KOPT-K1 (cell line): ENCODE data around the gene AUTS2.

ENCODE experiments used
- H3K27ac ChIP-seq: fragments of 200-600 bp; sonication (generic); 2 replicates; pipeline ENCODE4 v1.5.1; 2016; ENCODE audit warnings: antibody characterized with exemption, mild to moderate bottlenecking, low read depth, low read length; ENCODE audit not compliant: poor library complexity, severe bottlenecking
- H3K36me3 ChIP-seq: fragments of 200-600 bp; sonication (generic); 2 replicates; pipeline ENCODE4 v1.5.1; 2017; ENCODE audit warnings: antibody characterized with exemption, mild to moderate bottlenecking, low read length, moderate library complexity; ENCODE audit not compliant: insufficient read depth
- H3K9me3 ChIP-seq: fragments of 200-600 bp; sonication (generic); 2 replicates; pipeline ENCODE4 v1.5.1; 2017; ENCODE audit warnings: antibody characterized with exemption, low read length, mild to moderate bottlenecking; ENCODE audit not compliant: insufficient read depth, poor library complexity, severe bottlenecking

AUTS2 gene

DNA sequence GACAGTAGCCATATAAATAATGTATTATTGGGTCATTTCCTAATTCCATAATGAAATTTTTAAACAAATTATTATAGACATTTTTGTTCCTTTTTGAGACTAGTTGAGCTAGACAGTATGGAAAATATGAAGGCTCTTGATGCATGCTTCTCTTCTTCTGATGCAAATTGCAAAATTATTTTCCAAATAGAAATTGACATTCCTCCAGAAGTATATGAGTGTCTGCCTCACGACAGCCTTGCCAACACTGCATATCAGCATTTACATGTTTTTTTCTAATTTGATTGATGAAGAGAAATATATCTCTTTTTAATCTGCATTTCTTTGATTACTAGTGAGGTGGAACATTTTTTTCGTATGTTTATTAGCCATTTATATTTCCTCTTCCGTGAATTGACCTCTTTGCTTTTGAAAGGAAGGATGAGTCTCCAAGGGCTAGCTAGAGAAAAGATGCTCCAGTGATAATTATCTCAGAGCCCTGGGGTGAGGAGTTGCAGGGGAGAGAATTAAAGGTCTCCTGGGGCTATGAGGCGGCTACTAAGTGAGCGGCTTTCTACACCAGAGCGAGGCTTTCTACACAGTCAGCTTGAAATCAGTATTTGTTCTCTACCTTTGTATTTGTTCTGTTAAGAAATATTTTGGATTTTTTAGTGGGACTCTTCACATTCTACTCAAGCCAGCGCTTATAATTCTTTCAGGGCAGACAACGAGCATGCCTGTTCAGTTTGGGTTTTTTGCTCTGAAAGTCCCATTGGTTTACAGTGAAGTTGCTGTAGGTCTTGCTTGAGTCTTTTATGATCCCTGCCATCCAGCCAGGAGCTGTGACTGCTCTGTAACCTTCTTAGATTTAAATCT lies 821.5 kb downstream of the AUTS2 start:
- H3K9me3 ChIP-seq: no peaks in the 10 kb centered on the region
- H3K36me3 ChIP-seq: no peaks in the 10 kb centered on the region
- H3K27ac ChIP-seq: no peak overlapping the region

DNA sequence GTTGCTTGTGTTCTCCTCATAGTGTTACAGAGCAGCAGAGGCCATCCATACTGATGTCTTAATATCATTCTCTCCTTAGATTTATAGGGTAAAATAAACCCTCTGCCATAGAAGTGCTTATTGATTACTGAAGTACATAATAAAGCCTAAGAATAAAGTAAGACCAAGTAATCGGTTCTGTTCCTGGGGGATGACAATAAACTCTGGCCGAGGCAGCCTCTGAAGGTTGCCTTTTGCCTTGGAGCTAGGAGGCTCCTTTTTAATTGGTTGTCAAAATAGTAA lies 822.0 kb downstream of the AUTS2 start:
- Histone ChIP-seq H3K27ac (no peak overlapping the region), H3K9me3 (no peaks in the 10 kb centered on the region), H3K36me3 (no peaks in the 10 kb centered on the region)

DNA sequence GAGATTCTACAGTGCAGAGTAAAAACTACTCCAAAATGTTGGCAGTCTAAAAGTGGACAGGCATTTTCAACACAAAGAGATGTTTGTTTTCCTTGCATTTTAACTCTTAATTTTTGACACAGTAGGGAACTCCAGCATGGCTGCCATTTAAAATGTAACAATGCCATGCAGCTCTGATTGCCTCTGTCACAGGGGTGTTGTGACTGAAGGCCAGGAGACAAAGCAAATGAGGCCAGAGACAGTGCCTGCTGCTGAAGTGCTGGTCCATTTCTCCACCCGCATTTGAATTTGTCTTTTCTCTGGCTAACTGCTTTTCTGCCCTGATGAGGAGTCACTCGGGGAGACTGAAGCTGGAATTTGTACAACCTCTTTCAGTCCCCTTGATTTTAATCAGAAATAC lies 823.0 kb downstream of the AUTS2 start:
- no peaks in the 10 kb centered on the region for H3K36me3 ChIP-seq
- no peaks in the 10 kb centered on the region for H3K9me3 ChIP-seq
- no peak overlapping the region for H3K27ac ChIP-seq

DNA sequence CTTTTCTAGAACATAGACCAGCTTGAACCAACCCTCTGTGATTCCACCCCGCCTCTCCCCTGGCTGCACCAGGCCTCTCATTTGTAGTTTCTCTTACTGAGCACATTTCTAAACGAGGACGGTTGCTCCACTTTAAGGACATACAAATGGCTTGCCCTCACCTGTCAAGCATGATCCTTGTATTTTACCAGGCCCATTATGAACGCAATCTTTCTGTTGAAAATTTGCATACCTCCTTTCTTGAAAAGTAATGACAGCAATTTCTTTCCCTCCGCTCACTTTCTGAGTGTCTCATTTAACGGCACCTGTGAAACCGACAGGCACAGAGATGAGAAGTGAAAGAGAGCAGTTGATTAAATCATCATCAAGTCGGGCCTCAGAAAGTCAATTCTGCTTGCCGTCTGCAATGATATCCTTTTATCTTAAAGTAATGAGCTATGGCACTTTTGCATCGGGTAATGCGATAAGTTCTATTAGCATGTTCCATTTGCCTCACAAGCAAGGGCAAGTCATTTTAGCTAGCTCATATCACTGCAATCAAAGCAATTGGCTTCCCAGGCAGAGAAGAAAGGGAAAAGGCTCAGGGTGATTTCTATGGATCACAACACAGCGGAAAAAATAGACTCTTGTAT lies 828.1 kb downstream of the AUTS2 start:
- no peak overlapping the region for H3K27ac ChIP-seq
- H3K36me3 ChIP-seq: no peaks in the 10 kb centered on the region
- no peaks in the 10 kb centered on the region for H3K9me3 ChIP-seq

DNA sequence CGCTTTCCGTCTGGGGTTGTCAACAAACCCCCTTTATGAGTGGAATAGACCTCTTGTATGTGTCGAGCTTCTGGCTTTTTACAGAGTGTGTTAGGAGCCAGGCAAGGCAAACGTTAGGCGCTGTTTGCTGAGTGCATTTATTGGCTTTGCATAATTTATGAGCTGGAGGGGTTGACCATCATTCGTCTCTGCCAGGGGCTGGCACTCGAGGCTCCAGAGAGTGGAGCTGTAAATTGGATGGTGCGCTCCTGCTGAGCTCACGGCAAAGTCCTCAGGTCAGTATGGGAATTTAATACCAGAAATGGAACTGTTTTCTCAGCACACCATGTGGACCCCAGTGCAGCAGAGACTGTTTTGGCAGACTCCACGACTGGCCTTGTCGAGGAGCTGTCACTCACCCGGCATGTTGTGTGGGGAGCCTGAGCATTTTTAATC lies 834.3 kb downstream of the AUTS2 start:
- no peak overlapping the region for H3K27ac ChIP-seq
- H3K36me3 ChIP-seq: no peaks in the 10 kb centered on the region
- no peaks in the 10 kb centered on the region for H3K9me3 ChIP-seq

GRCh38 chr7:70434376-70434775 lies 836.1 kb downstream of the AUTS2 start:
- no peaks in the 10 kb centered on the region for H3K9me3 ChIP-seq
- no peak overlapping the region for H3K27ac ChIP-seq
- H3K36me3 ChIP-seq: no peaks in the 10 kb centered on the region

DNA sequence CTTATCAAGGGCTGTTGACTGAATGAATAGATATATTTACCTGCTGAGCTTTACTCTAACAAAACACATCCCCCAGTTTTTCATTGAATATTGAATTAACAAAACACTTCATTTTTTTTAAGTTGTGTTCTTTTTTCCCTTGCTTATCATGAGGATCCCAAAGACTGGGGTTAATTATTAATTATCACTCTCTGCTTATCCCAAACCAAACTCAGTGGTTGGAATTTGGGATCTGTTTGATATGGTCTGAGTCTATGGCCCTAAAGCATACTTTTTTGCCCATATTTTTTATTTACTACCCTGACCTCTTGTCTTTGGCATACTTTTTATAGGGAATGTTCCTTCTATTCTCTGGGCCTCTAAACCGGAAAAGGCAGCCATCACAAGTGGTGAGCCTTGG lies 836.5 kb downstream of the AUTS2 start:
- no peak overlapping the region for H3K27ac ChIP-seq
- H3K36me3 ChIP-seq: no peaks in the 10 kb centered on the region

DNA sequence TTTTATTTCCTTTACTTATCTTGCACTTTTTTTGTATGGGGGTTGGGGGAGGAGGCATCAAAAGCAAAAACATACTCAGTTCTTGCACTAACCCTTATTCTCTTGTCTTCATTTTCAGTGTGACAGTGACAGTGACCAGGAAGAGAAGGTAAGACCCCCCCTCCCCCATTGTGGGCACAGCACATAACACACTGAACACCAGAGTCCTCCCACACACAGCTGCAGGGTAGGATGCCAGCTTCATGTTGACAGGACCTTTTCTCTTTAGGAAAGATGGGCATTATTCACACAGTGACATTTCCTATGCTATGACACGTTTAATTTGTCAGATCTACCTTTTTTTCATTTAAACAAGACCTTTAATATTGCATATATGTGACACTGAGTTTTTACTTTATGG lies 837.4 kb downstream of the AUTS2 start:
- H3K9me3 ChIP-seq: no peaks in the 10 kb centered on the region
- no peaks in the 10 kb centered on the region for H3K36me3 ChIP-seq
- H3K27ac ChIP-seq: no peak overlapping the region

More for the DNA sequence above, 836.5 kb downstream of the AUTS2 start:
- no peaks in the 10 kb centered on the region for H3K9me3 ChIP-seq

GRCh38 chr7:70436790-70437350 lies 838.6 kb downstream of the AUTS2 start:
- Histone ChIP-seq H3K27ac (no peak overlapping the region), H3K9me3 (no peaks in the 10 kb centered on the region), H3K36me3 (no peaks in the 10 kb centered on the region)

DNA sequence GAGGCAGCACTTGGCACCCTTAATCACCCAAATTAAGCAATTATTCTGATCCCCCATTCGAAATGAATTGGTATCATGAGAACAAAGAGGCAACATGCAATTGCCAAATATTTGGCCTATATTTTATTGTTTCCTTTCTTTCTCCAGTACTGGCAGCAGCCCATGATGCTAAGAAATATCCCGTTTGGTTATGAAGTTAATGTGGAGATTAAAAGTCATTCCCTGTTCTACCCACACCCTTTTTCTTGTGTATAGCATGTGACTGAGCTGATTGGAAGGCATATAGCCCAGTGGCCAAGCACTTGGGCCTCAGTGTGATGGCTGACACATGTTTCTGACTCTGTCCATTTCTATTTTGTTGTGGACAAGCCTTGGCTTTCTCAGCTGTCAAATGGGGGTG lies 841.4 kb downstream of the AUTS2 start:
- Histone ChIP-seq H3K9me3 (no peaks in the 10 kb centered on the region), H3K27ac (no peak overlapping the region), H3K36me3 (no peaks in the 10 kb centered on the region)

- Histone ChIP-seq H3K9me3 (no peaks in the 10 kb centered on the region), H3K36me3 (no peaks in the 10 kb centered on the region), H3K27ac (no peak overlapping the region)
These were observed 848.3 kb downstream of the AUTS2 start for GRCh38 chr7:70446448-70447143.

GRCh38 chr7:70448312-70448906 lies 850.1 kb downstream of the AUTS2 start:
- Histone ChIP-seq H3K9me3 (no peaks in the 10 kb centered on the region), H3K27ac (no peak overlapping the region), H3K36me3 (no peaks in the 10 kb centered on the region)

DNA sequence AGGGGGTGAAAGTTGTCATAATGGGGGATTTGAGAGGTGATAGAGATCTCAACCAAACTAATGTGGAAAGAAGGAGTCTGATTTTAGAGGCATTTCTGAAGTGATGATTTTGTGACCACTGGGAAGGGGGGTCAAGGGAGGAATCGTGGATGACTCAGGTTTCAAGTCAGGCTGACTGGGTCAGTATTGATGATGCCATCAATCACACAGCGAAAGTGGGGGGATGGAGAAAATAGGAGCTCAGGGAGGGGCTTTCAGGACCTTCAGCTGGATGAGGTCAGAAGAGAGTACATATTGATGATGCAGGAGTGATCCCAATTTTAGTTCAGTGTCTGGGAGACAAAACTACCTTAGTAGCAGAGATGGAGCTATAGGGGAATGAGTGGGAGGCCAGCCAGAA lies 852.5 kb downstream of the AUTS2 start:
- H3K27ac ChIP-seq: no peak overlapping the region
- H3K9me3 ChIP-seq: no peaks in the 10 kb centered on the region
- H3K36me3 ChIP-seq: no peaks in the 10 kb centered on the region

- H3K27ac ChIP-seq: no peak overlapping the region
- H3K9me3 ChIP-seq: no peaks in the 10 kb centered on the region
These were observed 857.6 kb downstream of the AUTS2 start for GRCh38 chr7:70455925-70456324.

GRCh38 chr7:70456719-70457118 lies 858.4 kb downstream of the AUTS2 start:
- no peaks in the 10 kb centered on the region for H3K9me3 ChIP-seq
- H3K36me3 ChIP-seq: no peaks in the 10 kb centered on the region
- peak overlapping the region; percentile 15 for H3K27ac ChIP-seq

More at GRCh38 chr7:70455925-70456324, 857.6 kb downstream of the AUTS2 start:
- no peaks in the 10 kb centered on the region for H3K36me3 ChIP-seq
